HG03460 (cell line): ENCODE results near the gene TIMP4.

ENCODE experiments used
- ATAC-seq: cut with Tn5 transposase; IDR thresholded peaks from one replicate; pipeline ENCODE4 v1.9.1; 2021; ENCODE audit not compliant: unreplicated experiment

The TIMP4 gene

GRCh38 chr3:12186046-12186445 is 27.3 kb upstream of the TIMP4 start:
- ATAC-seq, result no peak

- no peak for ATAC-seq
These were observed 26.5 kb upstream of the TIMP4 start for GRCh38 chr3:12185172-12185710.

GRCh38 chr3:12184541-12184940 is 25.8 kb upstream of the TIMP4 start:
- ATAC-seq, result no peak

GRCh38 chr3:12182687-12183441 is 24.2 kb upstream of the TIMP4 start:
- no peak for ATAC-seq

DNA sequence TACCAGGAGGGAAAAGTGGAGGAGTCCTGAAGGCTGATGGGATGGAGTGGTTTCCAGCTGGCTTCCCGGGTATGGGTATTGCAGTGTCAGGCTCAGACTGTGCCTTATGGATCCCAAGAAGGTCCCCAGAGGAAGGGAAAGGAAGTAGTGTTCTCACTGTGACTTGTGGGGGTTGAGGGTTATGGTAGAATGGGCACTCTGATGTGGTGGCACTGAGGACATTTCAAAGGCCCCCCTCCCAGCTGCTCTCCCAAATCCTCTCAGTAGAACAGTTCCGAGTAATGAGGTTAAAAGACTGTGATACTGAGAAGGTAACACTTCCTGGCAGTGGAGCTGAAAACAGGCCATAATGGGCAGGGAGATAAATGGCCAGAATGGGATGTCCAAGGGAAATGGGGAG is 23.1 kb upstream of the TIMP4 start:
- no peak for ATAC-seq

GRCh38 chr3:12181301-12181700 is 22.6 kb upstream of the TIMP4 start:
- ATAC-seq, result no peak

- no peak for ATAC-seq
These were observed 21.9 kb upstream of the TIMP4 start for GRCh38 chr3:12180631-12181030.

DNA sequence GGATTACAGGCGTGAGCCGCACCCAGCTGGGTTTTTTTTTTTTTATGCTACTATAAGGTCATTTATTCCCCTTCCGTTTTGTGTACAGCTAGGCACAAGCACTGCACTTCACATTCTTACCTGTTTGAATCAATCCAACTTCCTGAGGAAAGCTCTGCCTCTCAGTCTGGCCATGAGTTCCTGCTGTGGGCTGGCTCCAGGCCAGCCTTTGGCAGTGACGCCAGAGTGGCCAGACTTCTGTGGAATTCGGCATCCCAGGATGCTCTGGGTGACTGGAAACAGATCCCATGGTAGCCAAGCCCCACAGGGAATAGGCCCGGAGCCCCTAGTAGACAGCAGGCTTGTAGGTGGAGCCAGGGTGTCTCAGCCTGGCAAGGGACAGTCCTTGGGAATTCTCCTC is 21.5 kb upstream of the TIMP4 start:
- ATAC-seq, result no peak

DNA sequence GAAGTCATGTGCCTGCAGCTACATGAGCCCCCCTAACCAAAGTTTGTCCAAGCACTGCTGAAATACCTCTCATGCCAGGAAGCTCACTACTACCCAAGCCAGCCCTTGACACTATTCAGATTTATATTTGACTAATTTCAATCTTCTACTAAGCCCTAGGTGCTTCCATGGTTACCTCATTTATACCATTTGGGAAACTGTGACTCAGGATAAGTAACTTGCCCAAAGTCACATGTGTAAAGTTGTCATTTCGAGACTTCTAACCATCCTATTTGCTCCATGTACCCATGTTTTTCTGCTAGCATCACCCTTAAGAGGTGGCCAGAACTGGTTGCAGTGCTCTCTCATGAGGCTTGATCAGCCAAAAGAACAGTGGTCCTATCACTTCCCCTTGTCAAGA is 20.7 kb upstream of the TIMP4 start:
- ATAC-seq, result no peak

DNA sequence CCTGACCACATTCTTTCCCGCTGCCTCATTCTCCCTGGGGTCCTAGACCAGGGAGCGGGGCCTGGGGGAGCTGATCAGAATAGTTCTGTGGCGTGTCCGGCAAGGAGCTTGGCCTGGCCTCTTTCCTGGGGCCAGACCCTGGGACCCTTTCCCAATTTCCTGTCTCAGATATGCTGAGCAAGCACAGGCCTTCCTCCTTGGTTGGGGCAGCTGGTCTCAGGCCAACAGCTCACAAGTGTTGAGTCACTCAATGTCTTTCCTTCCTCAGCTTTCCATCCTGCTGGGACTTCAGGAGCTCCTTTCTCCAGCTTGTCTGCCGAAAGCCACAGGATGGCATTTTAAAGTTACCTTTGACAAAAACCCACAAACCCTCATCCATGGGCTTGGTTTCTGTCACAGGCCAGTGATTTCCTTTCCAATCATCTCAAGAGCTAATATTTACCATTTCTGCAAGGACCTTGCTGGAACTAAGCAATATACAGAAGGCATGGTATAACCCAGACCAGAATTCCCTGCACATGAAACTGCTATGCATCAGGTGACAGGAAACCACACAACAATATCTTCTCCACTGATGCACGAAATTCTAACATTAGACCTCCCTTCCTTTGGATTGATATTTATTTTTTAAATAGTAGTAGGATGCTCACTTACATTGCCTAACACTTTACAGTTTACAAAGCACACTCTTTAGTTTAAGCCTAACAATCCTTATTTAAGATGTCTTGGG is 19.5 kb upstream of the TIMP4 start:
- ATAC-seq, result no peak

- no peak for ATAC-seq
These were observed 18.4 kb upstream of the TIMP4 start for GRCh38 chr3:12177126-12177525.

DNA sequence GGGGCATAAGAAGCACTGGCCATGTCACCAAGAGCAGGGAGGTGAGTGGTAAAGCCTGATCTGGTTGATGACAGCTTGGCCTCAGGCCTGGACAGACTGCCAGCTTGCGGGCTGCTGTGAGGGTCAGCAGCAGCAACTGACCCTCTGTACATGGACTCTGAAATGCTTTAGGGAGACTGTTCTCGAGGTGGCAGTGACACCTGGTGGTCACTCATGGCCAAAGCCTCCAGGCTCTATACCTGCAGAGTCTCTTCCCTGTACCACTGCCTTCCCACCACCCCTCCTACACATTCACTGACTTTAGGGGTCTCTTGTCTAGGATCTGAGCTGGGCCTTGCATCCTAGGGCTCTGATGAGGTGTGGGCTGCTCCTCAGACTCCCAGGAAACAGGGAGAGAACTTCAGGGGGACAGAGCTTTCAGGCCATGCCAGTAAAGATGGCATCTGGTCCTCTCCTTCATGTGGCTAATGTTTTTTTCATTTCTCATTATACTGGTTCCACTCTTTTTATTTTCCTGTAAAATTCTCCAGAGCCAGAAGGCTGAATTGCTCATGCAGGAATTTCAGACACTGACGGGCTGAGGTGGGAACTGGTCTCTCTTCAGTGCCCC is 17.2 kb upstream of the TIMP4 start:
- ATAC-seq, result no peak

DNA sequence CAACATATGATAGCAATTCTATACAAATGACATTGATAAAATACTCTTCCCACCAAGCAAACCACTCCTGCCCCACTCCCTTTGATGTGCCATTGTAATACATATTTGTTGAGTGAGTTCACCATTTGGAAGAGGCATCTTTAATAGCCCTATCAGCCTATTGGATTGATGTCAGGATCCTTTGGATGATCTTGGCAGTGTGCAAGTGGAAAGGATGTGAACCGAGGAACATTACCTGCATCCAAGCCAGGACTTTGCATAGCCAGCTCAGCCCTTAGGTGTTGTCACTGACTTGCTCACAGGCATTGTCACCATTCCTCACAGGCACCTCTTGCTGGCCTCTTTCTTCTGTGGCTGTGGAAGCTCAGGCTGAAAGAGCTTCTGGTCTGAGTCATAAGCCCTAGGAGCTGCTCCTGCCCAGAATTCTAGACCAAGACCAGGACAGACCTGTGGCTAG is 16.5 kb upstream of the TIMP4 start:
- ATAC-seq, result no peak

- ATAC-seq, result no peak
These were observed 11.5 kb upstream of the TIMP4 start for GRCh38 chr3:12170207-12170606.

DNA sequence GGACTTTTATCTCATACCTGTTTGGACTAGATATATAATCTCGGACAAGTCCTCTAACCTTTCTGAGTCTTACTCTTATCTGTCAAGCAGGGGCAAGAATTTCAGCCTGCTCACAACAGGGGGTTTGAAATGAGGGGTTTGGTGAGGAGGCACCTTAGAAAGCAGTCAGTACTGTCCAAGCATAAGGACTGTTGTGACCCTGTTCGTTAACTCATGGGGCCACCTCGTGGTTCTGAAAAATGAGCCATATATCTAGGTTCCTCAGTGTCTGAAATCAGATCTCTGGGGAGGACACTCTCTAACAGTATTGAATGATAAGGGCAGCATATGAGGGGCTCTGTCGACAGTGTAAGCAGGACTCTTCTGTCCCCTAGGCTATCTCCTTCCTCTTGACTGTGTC is 7.2 kb upstream of the TIMP4 start:
- no peak for ATAC-seq

GRCh38 chr3:12159227-12159601 is 502 bp upstream of the TIMP4 start:
- no peak for ATAC-seq

DNA sequence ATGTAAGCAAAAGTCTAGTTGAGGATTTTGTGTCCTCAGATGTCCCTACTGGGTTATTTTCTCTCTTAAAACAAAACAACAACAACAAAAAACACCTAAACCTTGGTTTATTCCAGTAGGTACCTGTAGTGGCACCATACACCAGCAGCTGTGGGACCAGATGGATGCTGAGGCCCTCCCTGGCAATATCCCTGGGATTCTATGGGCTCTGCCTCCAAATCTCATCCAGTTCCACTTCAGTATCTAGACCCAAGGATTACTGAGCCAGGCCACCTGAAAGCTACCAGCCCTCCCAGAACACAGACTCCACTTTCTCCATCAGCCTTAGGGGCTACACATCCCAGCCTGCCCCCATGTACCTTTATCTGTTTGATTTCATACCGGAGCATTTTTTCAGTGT is 1.7 kb downstream of the TIMP4 start:
- no peak for ATAC-seq

DNA sequence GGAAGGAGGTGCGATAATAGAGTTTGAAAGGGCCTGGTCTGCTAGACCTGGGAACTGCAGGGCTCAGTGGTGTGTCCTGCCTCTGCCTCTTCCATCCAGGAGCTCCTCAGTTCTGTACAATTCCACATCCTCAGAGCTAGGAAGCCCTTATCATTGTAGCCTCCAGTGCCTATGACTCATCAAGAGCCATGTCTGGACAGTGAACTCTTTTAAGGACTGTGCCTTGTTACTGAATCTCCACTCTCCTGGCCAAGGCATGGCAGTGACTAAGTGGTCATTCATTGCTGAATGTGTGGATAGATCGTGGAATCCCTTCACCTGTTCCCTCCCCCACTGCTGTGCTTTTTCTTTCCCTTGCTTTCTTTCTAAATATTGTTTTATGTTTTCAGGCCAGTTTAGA is 2.9 kb downstream of the TIMP4 start:
- no peak for ATAC-seq

- no peak for ATAC-seq
These were observed 3.4 kb downstream of the TIMP4 start for GRCh38 chr3:12155264-12155663.

- no peak for ATAC-seq
These were observed 4.6 kb downstream of the TIMP4 start for GRCh38 chr3:12154151-12154550.

GRCh38 chr3:12150112-12150511 is 8.6 kb downstream of the TIMP4 start:
- ATAC-seq, result no peak

GRCh38 chr3:12149029-12149428 is 9.7 kb downstream of the TIMP4 start:
- ATAC-seq, result no peak
